WI38 (cell line): ENCODE data around the gene SCAPER.

Experiments
- H3K4me3 ChIP-seq: 2 replicates; pipeline ENCODE4 v1.5.1; 2011; ENCODE audit warnings: low read depth, mild to moderate bottlenecking, control low read depth, low read length
- CTCF ChIP-seq: IDR thresholded peaks from 2 replicates; pipeline ENCODE4 v1.5.1; 2012; ENCODE audit warnings: low read depth, mild to moderate bottlenecking, control low read depth, low read length

Gene SCAPER

GRCh38 chr15:76386926-76387325 lies 518.2 kb downstream of the SCAPER start:
- TF ChIP-seq CTCF = no peak

GRCh38 chr15:76386178-76386577 lies 519.0 kb downstream of the SCAPER start:
- no peak overlapping the region for H3K4me3 ChIP-seq
- TF ChIP-seq CTCF = no peak

More at GRCh38 chr15:76386926-76387325, 518.2 kb downstream of the SCAPER start:
- H3K4me3 ChIP-seq = no peak overlapping the region

- H3K4me3 ChIP-seq = no peak overlapping the region
- TF ChIP-seq CTCF = no peak
Measured at GRCh38 chr15:76384409-76384808, 520.7 kb downstream of the SCAPER start.

- H3K4me3 ChIP-seq = no peak overlapping the region
- TF ChIP-seq CTCF = no peak
Measured at GRCh38 chr15:76382987-76383728, 522.0 kb downstream of the SCAPER start.

- no peak for TF ChIP-seq CTCF
Measured at GRCh38 chr15:76381366-76381765, 523.8 kb downstream of the SCAPER start.

GRCh38 chr15:76380249-76380648 lies 524.9 kb downstream of the SCAPER start:
- TF ChIP-seq CTCF = no peak

More at GRCh38 chr15:76381366-76381765, 523.8 kb downstream of the SCAPER start:
- H3K4me3 ChIP-seq = no peak overlapping the region

GRCh38 chr15:76378691-76379090 lies 526.4 kb downstream of the SCAPER start:
- no peak for TF ChIP-seq CTCF
- no peak overlapping the region for H3K4me3 ChIP-seq

More at GRCh38 chr15:76380249-76380648, 524.9 kb downstream of the SCAPER start:
- H3K4me3 ChIP-seq = no peak overlapping the region
